H9 (cell line): Measurements from ENCODE around the gene MAD1L1. TPM values are rescaled to one million over a fixed set of nuclear protein-coding genes. Genes with fewer than 3 reads are reported as not detected.
"Not testable (repeated sequence)": the region's sequence is repeated elsewhere in the genome, so short reads cannot be mapped to it uniquely, and the experiment has no call there.

Experiments
- DNase-seq: peaks from one replicate; pipeline ENCODE4 v3.0.0-alpha.2; 2017
- H2AFZ ChIP-seq: one replicate; pipeline ENCODE4 v1.6.1; 2013; ENCODE audit warnings: mild to moderate bottlenecking, low read length, control low read depth, moderate library complexity
- H2AK5ac ChIP-seq: 2 replicates; pipeline ENCODE4 v1.6.1; 2013; ENCODE audit warnings: low read length, control low read depth, mixed read lengths; ENCODE audit not compliant: insufficient read length
- H2BK120ac ChIP-seq: one replicate; pipeline ENCODE4 v1.6.1; 2013; ENCODE audit warnings: low read depth, mild to moderate bottlenecking, low read length, control low read depth, inconsistent platforms; ENCODE audit not compliant: poor library complexity, severe bottlenecking
- H2BK12ac ChIP-seq: 2 replicates; pipeline ENCODE4 v1.6.1; 2013; ENCODE audit warnings: low read length, control low read depth, mixed read lengths, low read depth; ENCODE audit not compliant: insufficient read length
- H2BK15ac ChIP-seq: 2 replicates; pipeline ENCODE4 v1.6.1; 2013; ENCODE audit warnings: low read depth, low read length, control low read depth
- H2BK20ac ChIP-seq: one replicate; pipeline ENCODE4 v1.6.1; 2013; ENCODE audit warnings: low read depth, mild to moderate bottlenecking, low read length, control low read depth, inconsistent platforms; ENCODE audit not compliant: poor library complexity, severe bottlenecking
- H2BK5ac ChIP-seq: 2 replicates; pipeline ENCODE4 v1.6.1; 2013; ENCODE audit warnings: low read length, control low read depth, mixed read lengths; ENCODE audit not compliant: insufficient read length
- H3K14ac ChIP-seq: 2 replicates; pipeline ENCODE4 v1.6.1; 2013; ENCODE audit warnings: low read length, control low read depth; ENCODE audit not compliant: insufficient read depth
- H3K18ac ChIP-seq: 2 replicates; pipeline ENCODE4 v1.6.1; 2013; ENCODE audit warnings: low read depth, mild to moderate bottlenecking, mixed read lengths, low read length, control low read depth; ENCODE audit not compliant: insufficient read length
- H3K23ac ChIP-seq: 2 replicates; pipeline ENCODE4 v1.6.1; 2013; ENCODE audit warnings: low read length, control low read depth, mixed read lengths, low read depth; ENCODE audit not compliant: insufficient read length
- H3K23me2 ChIP-seq: 2 replicates; pipeline ENCODE4 v1.6.1; 2013; ENCODE audit warnings: low read depth, mild to moderate bottlenecking, mixed read lengths, low read length, control low read depth; ENCODE audit not compliant: insufficient read length, poor library complexity, severe bottlenecking
- H3K27ac ChIP-seq: 2 replicates; pipeline ENCODE4 v1.5.1; 2013; ENCODE audit warnings: low read length, control low read depth, mixed read lengths, low read depth; ENCODE audit not compliant: insufficient read length
- H3K27me3 ChIP-seq: 2 replicates; pipeline ENCODE4 v1.6.1; 2013; ENCODE audit warnings: low read length, control low read depth, inconsistent platforms; ENCODE audit not compliant: insufficient read depth
- H3K4ac ChIP-seq: 2 replicates; pipeline ENCODE4 v1.6.1; 2013; ENCODE audit warnings: low read depth, mild to moderate bottlenecking, control low read depth, inconsistent platforms, low read length, moderate library complexity
- H3K4me1 ChIP-seq: 2 replicates; pipeline ENCODE4 v1.6.1; 2013; ENCODE audit warnings: low read length, control low read depth, inconsistent platforms; ENCODE audit not compliant: insufficient read depth
- H3K4me2 ChIP-seq: 2 replicates; pipeline ENCODE4 v1.6.1; 2013; ENCODE audit warnings: low read length, control low read depth, mixed read lengths; ENCODE audit not compliant: insufficient read length, insufficient read depth
- H3K56ac ChIP-seq: 2 replicates; pipeline ENCODE4 v1.6.1; 2013; ENCODE audit warnings: low read depth, mild to moderate bottlenecking, mixed read lengths, low read length, control low read depth; ENCODE audit not compliant: insufficient read length
- H3K79me1 ChIP-seq: 2 replicates; pipeline ENCODE4 v1.6.1; 2013; ENCODE audit warnings: low read depth, mild to moderate bottlenecking, moderate library complexity, low read length, control low read depth, inconsistent platforms; ENCODE audit not compliant: insufficient read depth, poor library complexity, severe bottlenecking
- H3K79me2 ChIP-seq: 2 replicates; pipeline ENCODE4 v1.6.1; 2013; ENCODE audit warnings: low read length, control low read depth, inconsistent platforms; ENCODE audit not compliant: insufficient read depth
- H3K9ac ChIP-seq: 2 replicates; pipeline ENCODE4 v1.6.1; 2013; ENCODE audit warnings: low read length, control low read depth, mixed read lengths; ENCODE audit not compliant: insufficient read length; ENCODE audit errors: extremely low read depth
- H3K9me3 ChIP-seq: one replicate; pipeline ENCODE4 v1.6.1; 2013; ENCODE audit warnings: low read depth, low read length, inconsistent platforms; ENCODE audit not compliant: control insufficient read depth
- H3T11ph ChIP-seq: one replicate; pipeline ENCODE4 v1.6.1; 2013; ENCODE audit warnings: mild to moderate bottlenecking, low read length, control low read depth, inconsistent platforms
- H4K20me1 ChIP-seq: one replicate; pipeline ENCODE4 v1.6.1; 2013; ENCODE audit not compliant: control insufficient read depth, insufficient read length, insufficient read depth
- H4K5ac ChIP-seq: 2 replicates; pipeline ENCODE4 v1.6.1; 2013; ENCODE audit warnings: low read depth, mild to moderate bottlenecking, mixed read lengths, low read length, control low read depth; ENCODE audit not compliant: insufficient read length
- H4K8ac ChIP-seq: replicated peaks from 2 replicates; pipeline ENCODE4 v1.6.1; 2013; ENCODE audit warnings: low read length, control low read depth, mixed read lengths, low read depth; ENCODE audit not compliant: insufficient read length
- H4K91ac ChIP-seq: 2 replicates; pipeline ENCODE4 v1.6.1; 2013; ENCODE audit warnings: low read depth, mild to moderate bottlenecking, moderate library complexity, mixed read lengths, low read length, control low read depth; ENCODE audit not compliant: insufficient read length
- H3K27ac Mint-ChIP-seq, 3 experiments: 2 replicates in 2 of 3; 3 replicates in 1 of 3; pipeline ENCODE4 v1.8.0; 2020 to 2021; ENCODE audit warnings: mixed read lengths in 3 of 3, mild to moderate bottlenecking in 1 of 3, moderate library complexity in 1 of 3
- H3K27me3 Mint-ChIP-seq: 2 replicates; pipeline ENCODE4 v1.8.0; 2021; ENCODE audit warnings: low read depth, mild to moderate bottlenecking, moderate library complexity, mixed read lengths
- H3K36me3 Mint-ChIP-seq, 3 experiments: 2 replicates in 2 of 3; 3 replicates in 1 of 3; pipeline ENCODE4 v1.8.0; 2020 to 2021; ENCODE audit warnings: low read depth in 3 of 3, mixed read lengths in 3 of 3; ENCODE audit not compliant: insufficient read depth in 1 of 3
- H3K4me1 Mint-ChIP-seq, 2 experiments: 2 replicates each; pipeline ENCODE4 v1.8.0; 2020; ENCODE audit warnings: mixed read lengths in 2 of 2
- H3K4me3 Mint-ChIP-seq, 2 experiments: 2 replicates in 1 of 2; 3 replicates in 1 of 2; pipeline ENCODE4 v1.8.0; 2020 to 2021; ENCODE audit warnings: mild to moderate bottlenecking in 2 of 2, mixed read lengths in 2 of 2, moderate library complexity in 1 of 2
- H3K9me3 Mint-ChIP-seq, 2 experiments: 2 replicates in 1 of 2; 3 replicates in 1 of 2; pipeline ENCODE4 v1.8.0; 2020; ENCODE audit warnings: mild to moderate bottlenecking in 2 of 2, mixed read lengths in 2 of 2, moderate library complexity in 1 of 2
- CTCF ChIP-seq: fragments of 200-600 bp; sonication (generic); conservative IDR thresholded peaks from 3 replicates; pipeline ENCODE4 v1.8.0; 2021; ENCODE audit warnings: antibody characterized with exemption, mild to moderate bottlenecking
- WGBS: extraction: QIAGEN DNeasy Blood & Tissue Kit; methylation state at CpG from one replicate; pipeline ENCODE4 v1.1.7; 2013; ENCODE audit warnings: missing lambda C conversion rate, low lambda C conversion rate, mixed read lengths; ENCODE audit not compliant: insufficient read length; ENCODE audit errors: extremely low coverage; 5-methylcytosine and 5-hydroxymethylcytosine counted together
- total RNA-seq: library from RNA; stranded (reverse); gene quantifications from 2 replicates; pipeline ENCODE4 v1.2.1, GENCODE V29; 2021

MAD1L1 gene
- total RNA-seq, 1 experiment from 2014 or later, result 39.0 TPM

GRCh38 chr7:2059964-2060700 is 172.6 kb downstream of the MAD1L1 start:
- Histone ChIP-seq H3K4me2 (no peak overlapping the region), H4K5ac (no peak overlapping the region), H3K79me2 (no peaks in the 10 kb centered on the region), H3K23ac (no peak overlapping the region), H3K4me1 (no peaks in the 10 kb centered on the region), H3K23me2 (no peaks in the 10 kb centered on the region), H3T11ph (no peak overlapping the region), H2BK5ac (no peak overlapping the region), H2AFZ (no peak overlapping the region), H4K20me1 (peaks cover 2% of the 10 kb centered on the region), H3K14ac (no peak overlapping the region), H2BK15ac (no peak overlapping the region), H3K27ac (no peak overlapping the region), H3K4ac (no peak overlapping the region), H2BK20ac (no peak overlapping the region), H4K8ac (no peak overlapping the region), H3K79me1 (no peaks in the 10 kb centered on the region), H4K91ac (no peak overlapping the region), H2BK12ac (no peak overlapping the region), H3K27me3 (no peaks in the 10 kb centered on the region), H3K9ac (no peak overlapping the region), H2BK120ac (no peak overlapping the region), H2AK5ac (no peak overlapping the region), H3K9me3 (peaks cover 9% of the 10 kb centered on the region), H3K18ac (no peak overlapping the region), H3K56ac (no peak overlapping the region)
- no peak for DNase-seq
- no peak for TF ChIP-seq CTCF
- Mint-ChIP-seq H3K27ac (no peak overlapping the region), H3K27me3 (peaks cover 4% of the 10 kb centered on the region), H3K36me3 (peaks cover 24 to 33% (median 26%) of the 10 kb centered on the region in 3 experiments), H3K9me3 (peaks cover 20 to 22% of the 10 kb centered on the region in 2 experiments), H3K4me3 (no peak overlapping the region), H3K4me1 (no peaks in the 10 kb centered on the region)
- no CpG with 5 or more reads among the region's 66 CpGs for WGBS

GRCh38 chr7:2058246-2058645 is 174.5 kb downstream of the MAD1L1 start:
- not testable (repeated sequence) for H2BK5ac ChIP-seq

More at GRCh38 chr7:2058246-2058645, 174.5 kb downstream of the MAD1L1 start:
- not testable (repeated sequence) for H3K79me2 ChIP-seq, H3K27me3 ChIP-seq, H3K79me1 ChIP-seq, H3K27ac ChIP-seq, H3K9ac ChIP-seq, H3K4me2 ChIP-seq, H3K4me1 Mint-ChIP-seq, H3K9me3 ChIP-seq, H3K27ac Mint-ChIP-seq, H2BK20ac ChIP-seq, H4K91ac ChIP-seq, H2AK5ac ChIP-seq, H2BK120ac ChIP-seq, H3K18ac ChIP-seq, H3K56ac ChIP-seq, DNase-seq, H3T11ph ChIP-seq, H3K4ac ChIP-seq, H3K4me3 Mint-ChIP-seq, H3K27me3 Mint-ChIP-seq, H3K23me2 ChIP-seq, H4K5ac ChIP-seq, H3K4me1 ChIP-seq, H2BK15ac ChIP-seq, H2BK12ac ChIP-seq, H4K20me1 ChIP-seq, H2AFZ ChIP-seq, H3K14ac ChIP-seq, H4K8ac ChIP-seq, H3K23ac ChIP-seq
- WGBS, result no CpG with 5 or more reads among the region's 13 CpGs
- H3K9me3 Mint-ChIP-seq, result peaks cover 20 to 22% of the 10 kb centered on the region in 2 experiments
- peaks cover 24 to 33% (median 26%) of the 10 kb centered on the region in 3 experiments; a peak in 6 of 7 replicates for H3K36me3 Mint-ChIP-seq
